WTC11 (cell line): Measurements from ENCODE around the gene HBQ1.
"Not testable (repeated sequence)": the region's sequence is repeated elsewhere in the genome, so short reads cannot be mapped to it uniquely, and the experiment has no call there.

Experiments
- CTCF ChIP-seq: fragments of 200-600 bp; IDR thresholded peaks from 2 replicates; pipeline ENCODE4 v1.8.0; 2022; ENCODE audit warnings: antibody characterized with exemption
- E2F5 ChIP-seq: sonication (generic); formaldehyde crosslinking; IDR thresholded peaks from 2 replicates; pipeline ENCODE4 v1.8.1; 2022; ENCODE audit warnings: mild to moderate bottlenecking, moderate library complexity, missing genetic modification reagents
- FOXK1 ChIP-seq: sonication (generic); formaldehyde crosslinking; IDR thresholded peaks from 2 replicates; pipeline ENCODE4 v1.8.0; 2022; ENCODE audit warnings: mild to moderate bottlenecking, moderate library complexity, missing genetic modification reagents
- MAX ChIP-seq: sonication (generic); formaldehyde crosslinking; IDR thresholded peaks from 2 replicates; pipeline ENCODE4 v1.8.0; 2022; ENCODE audit warnings: mild to moderate bottlenecking, missing genetic modification reagents
- PRRX2 ChIP-seq: fragments of 250-450 bp; sonication (Bioruptor Pico); IDR thresholded peaks from 2 replicates; pipeline ENCODE4 v1.8.0; 2021; ENCODE audit warnings: mild to moderate bottlenecking
- ZSCAN18 ChIP-seq: fragments of 250-450 bp; sonication (Bioruptor Pico); IDR thresholded peaks from 2 replicates; pipeline ENCODE4 v2.1.2; 2022; ENCODE audit warnings: mild to moderate bottlenecking, moderate library complexity

- not testable (repeated sequence) for TF ChIP-seq FOXK1 (CRISPR knock-in tag); CTCF; MAX; PRRX2 (CRISPR knock-in tag); E2F5; ZSCAN18 (CRISPR knock-in tag)
Observed at GRCh38 chr16:204046-204445, 23.8 kb downstream of the HBQ1 start.
